Bone marrow (tissue), 2 donors: ENCODE measurements around the gene PIF1.
A peak's percentile ranks its signal among the peaks of the same experiment; 100 is the strongest.
"Not testable (repeated sequence)": the region's sequence is repeated elsewhere in the genome, so short reads cannot be mapped to it uniquely, and the experiment has no call there.

Source experiments
- DNase-seq, 2 donors: peaks; one replicate each; lab custom pipeline; 2025; lab: John Stamatoyannopoulos, UW

PIF1 gene

DNA sequence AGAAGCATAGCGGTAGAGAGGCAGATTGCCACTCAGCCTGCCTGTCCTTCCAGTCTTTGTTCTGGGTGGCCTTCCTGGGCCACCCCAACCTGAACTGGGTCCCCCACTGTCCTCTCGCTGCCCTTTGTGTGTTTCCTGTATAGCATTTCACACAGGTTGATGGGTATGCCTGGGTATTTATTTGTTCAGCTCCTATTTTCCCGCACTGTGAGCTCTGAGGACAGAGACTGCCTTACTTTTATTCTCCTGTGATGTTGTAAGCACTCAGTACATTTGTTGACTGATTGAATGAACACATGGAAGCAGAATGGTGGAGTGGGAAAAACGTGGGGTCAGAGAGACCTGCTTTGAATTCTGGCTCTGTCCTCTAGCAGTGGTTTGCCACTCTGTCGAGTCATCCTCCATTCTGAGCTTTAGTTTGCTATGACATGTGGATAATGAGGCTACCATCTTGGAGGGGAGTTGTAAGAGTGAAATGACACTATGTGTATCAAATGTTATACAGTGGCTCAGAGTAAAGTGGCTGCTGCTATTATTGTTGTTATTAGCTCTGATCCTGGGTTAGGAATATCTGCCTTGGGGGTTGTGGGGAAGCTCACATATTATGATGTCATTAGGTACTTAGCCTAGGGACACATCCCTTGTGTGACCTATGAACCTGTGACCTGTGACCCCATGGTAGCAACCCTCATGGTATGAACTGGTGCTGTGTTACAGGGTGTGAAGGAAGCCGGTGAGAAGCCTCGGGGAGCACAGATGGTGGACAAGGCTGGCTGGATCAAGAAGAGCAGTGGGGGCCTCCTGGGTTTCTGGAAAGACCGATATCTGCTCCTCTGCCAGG is 22.6 kb upstream of the PIF1 start:
- DNase-seq, result no peak

DNA sequence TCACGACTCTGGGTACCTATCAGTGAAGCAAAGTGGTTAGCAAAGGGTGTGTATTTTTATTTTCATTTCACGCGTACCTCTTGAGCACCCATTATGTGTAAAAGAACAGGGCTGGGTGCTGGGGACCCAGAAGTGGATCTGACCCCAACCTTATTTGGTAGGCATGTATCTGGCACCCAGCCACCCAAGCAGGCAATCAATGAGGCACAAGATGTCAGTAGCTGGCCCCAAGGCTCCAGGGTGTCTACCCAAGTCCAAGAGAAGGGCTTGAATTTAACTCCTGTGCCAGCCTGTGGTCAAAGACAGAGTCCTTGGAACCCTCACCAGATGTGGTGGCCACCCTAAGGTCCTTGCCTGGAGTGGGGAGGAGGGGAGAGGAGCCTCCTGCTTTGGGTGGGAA is 22.0 kb upstream of the PIF1 start:
- DNase-seq, result no peak

DNA sequence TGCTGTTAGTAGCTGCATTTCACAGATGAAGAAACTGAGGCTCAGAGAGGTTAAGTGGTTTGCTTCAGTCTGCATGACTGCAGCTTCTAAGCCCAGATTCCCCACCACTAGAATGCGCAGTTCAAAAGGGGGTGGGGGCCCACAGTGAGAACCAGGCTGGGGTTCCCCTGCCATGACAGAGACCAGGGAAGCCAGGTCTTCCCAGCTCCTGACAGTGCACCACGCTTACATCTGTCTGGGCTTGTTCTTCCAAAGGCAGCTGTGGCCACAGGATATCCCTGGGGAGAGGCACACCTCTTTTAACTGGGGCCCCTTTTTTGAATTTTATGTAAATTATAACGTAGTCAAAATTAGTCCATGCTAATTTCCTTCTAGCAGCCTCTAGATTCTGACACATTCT is 21.6 kb upstream of the PIF1 start:
- no peak for DNase-seq

DNA sequence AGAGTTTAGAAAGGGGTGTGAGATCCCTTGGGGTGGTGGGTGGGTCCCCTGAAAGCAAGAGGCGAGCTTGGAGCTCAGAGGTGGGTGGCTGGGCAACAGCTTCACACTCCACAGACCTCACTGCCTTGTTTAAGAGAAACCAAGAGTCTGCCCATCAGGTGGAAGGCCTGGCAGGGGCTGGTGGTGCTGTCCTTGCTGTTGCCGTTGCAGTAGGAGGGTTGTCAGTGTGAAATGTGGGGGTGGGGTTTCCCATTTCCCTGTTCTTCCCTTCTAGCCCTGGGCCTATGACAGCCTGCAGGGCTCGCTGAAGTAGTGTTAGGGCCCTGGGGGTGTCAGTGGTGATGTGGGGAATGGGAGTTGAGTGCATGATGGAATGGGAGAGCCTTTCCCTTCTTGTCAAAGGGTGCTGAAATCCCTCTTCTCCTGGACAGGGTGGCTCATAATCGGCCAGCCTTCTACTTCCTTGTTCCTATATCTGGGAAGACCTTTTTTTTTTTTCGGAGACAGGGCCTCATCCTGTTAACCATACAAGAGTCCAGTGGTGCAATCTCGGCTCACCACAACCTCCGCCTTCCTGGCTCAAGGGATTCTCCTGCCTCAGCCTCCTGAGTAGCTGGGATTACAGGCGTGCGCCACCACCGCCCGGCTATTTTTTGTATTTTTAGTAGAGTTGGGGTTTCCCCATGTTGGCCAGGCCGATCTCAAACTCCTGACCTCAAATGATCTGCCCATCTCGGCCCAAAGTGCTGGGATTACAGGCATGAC is 20.6 kb upstream of the PIF1 start:
- DNase-seq, result no peak

DNA sequence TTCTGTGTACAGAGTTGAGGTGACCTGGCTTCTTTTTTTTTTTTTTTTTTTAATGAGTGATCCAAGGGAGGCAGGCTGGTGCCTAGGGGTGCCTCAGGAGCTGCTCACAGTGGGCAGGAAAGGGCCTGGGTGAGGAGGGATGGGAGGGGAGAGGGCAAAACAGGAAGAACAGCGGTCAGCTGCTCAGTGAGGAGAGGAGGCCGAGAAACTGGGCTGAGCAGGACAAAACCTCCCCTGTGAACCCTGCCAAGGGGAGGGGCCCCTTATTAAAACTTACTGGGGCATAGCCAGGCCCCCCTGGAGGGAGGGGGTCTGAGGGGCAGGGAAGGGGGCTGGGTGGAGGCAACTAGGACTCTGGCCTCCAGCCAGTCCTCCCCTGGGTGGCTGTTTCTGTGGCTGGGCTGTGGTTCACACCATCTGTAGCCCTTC is 19.8 kb upstream of the PIF1 start:
- no peak for DNase-seq

DNA sequence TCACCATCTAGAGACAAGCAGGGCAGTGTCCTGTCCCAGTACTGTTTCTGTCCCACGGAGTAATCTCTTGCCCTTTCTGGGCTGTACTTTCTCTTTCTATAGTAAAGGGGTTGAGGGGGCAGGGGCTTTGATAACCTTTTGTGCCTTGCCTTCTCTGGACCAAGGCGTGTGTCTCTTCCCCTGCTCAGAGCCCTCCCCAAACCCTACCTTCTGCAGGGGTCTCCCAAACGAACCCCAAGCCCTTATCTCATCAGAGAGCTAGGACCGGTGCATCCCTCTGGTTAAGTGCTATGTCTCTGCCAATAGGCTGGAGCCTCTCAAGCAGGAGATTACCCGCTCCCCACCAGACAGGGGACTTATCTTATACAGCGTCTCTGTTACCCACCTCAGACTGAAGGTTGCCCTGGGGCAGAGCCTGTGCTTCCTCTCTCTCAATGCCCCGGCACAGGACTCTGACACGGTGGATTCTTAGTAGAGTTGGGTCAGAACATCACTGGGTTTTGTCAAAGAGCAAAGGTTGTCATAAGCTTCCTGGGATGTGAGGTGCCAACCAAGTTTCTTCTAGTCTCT is 19.2 kb upstream of the PIF1 start:
- no peak for DNase-seq

DNA sequence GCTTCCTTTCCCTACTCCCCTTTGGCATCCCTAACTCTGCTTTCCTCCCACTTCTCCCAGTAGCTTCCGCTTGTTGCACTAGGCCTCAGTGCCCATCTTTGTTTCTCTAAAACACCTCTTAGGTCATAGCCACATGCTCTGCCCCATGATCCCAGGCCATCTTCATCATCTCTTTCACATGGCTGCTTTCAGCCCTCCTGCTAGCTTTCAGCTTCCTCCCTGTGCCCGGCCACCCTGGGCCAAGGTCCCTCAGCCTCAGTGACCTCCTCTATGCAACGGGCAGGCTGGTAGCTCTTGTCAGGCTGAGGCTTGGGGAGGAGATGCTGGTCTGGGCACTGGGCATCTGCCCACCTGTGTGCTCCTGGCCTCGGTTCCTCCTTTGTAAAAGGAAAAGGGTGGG is 18.5 kb upstream of the PIF1 start:
- no peak for DNase-seq

DNA sequence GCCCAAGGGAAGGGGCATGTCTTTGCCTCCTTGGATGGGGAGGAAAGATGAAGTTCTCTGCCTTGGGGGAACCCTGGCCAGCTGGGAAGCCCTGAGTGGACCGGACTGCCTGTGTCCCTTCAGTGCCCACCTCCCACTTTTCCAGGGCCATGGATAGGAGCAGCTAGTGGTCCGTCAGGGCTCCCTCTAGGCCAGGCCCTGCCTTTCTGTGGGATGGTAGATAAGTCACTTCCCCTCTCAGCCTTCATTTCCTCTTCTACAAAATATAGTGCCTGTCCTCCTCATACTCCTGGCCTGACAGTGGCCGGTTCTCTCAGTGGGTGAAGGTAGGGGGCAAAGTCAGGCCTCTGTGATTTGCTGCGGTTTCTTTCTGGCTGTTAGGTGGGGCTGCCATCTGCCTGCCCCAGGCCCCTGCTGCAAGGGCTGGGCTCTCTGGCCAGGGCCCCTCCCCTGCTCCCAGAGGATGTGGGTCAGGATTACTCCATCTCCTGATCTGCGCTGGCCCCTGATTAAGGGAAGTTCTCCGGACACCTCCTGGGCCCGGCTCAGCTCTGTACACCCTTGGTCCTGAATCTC is 17.6 kb upstream of the PIF1 start:
- DNase-seq, result peak; percentile 8 to 48

DNA sequence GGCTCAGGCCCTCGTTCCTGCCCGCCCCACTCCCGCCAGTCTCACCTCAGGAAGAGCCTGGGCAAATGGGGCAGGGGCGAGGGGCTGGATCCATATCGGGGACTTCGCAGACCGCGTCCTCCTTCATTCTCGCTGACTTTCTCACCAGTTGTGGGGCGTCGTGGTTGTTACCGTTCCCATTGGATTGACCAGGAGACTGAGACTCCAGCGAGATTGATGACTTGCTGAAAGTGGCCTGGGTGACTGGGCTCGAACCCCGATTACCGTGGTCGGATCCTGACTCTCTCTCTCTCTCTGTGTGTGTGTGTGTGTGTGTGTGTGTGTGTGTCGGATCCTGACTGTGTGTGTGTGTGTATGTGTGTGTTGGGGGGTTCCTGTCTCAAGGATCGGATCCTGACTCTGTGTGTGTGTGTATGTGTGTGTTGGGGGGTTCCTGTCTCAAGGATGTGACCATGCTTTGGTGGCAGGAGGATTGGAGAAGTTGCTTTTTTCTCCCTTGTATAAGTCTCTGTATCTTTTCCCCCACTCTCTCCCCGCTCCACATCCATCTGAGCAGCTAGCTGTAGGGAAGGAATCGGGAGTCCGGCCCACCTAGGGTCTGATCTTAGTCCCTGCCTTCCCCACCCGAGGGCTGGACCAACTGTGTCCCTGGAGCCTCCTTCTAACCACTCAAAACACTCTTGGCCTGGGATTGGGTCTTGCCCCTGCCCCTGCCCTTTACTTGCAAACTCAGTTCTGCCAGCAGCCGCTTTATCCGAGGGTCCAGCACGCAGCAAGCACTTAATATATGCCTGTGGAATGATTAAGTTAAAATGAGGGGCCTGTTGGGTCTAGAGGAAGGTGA is 16.9 kb upstream of the PIF1 start:
- no peak for DNase-seq

DNA sequence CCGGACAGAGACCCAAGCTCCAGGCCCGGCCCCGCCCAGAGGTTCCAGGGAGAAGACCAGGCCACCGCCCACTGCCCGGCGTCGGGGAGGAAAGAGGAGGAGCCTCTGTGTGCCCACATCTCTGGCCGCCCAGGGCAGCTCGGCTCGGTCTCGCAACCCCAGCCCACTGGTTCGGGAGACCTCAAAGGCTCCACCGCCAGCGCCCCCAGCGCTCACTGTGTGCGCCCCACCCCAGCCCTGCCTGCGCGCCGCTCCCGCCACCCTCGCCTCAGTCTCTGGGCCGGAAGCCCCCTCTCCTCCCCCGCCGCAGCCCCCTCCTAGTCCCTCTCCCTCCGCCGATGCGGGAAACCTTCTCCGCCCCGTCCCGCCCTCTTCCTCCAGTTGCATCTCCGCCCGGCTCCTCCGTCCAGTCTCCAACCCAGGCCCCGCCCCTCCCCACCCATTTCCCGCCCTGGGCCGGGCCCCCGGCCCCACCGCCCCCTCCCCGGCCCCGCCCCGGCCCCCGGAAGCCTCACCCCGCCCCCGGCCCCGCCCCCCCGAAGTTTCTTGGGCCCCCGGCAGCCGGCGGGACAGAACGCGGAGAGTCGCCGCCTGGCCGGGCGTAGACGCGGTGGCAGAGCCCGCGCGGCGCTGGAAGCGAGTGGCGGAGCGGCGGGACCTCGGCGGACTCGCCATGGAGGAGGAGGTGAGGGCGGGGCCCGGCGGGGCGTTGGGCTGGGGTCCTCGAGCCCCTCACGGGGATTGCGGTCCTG is 16.1 kb upstream of the PIF1 start, which contains the start of gene PLEKHO2:
Gene PLEKHO2 (plus strand): TSS at position 572 of the 752 bp plus-strand sequence. CDS start 102 bp downstream, at position 674.
- DNase-seq, result peak; percentile 93 to 97

DNA sequence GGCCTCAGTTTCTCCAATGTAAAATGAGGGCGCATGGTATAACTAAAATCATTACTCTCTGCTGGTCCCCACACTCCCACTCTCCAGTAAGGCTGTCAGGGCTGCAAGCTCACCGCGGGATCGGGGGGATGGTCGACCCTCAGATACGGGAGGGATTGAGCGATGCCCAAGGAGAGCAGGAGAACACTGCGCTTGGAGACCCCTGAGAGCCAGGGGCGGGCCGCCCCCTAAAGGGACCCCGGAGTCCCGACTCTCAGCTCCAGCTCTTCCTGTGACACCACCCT is 15.6 kb upstream of the PIF1 start:
- no peak for DNase-seq

DNA sequence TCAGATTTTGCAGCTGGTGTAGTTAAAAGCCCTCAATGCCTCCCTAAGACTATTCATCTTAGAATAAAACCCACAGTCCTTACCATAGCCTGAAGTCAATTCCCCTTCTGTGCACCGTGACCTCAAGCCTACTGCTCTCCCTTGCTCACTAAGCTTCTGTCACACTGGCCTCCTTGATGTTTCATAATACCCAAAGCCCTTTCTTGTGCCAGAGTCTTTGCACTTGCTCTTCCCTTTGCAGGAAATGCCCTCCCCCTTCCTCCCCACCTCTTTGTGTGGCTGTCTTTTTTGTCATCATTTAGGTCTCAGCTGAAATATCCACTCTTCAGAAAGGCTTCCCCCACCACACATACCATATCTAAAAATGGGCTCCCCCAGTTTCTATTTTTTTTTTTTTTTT is 12.1 kb upstream of the PIF1 start:
- DNase-seq, result peak in 1 of 2 donors; percentile 86

DNA sequence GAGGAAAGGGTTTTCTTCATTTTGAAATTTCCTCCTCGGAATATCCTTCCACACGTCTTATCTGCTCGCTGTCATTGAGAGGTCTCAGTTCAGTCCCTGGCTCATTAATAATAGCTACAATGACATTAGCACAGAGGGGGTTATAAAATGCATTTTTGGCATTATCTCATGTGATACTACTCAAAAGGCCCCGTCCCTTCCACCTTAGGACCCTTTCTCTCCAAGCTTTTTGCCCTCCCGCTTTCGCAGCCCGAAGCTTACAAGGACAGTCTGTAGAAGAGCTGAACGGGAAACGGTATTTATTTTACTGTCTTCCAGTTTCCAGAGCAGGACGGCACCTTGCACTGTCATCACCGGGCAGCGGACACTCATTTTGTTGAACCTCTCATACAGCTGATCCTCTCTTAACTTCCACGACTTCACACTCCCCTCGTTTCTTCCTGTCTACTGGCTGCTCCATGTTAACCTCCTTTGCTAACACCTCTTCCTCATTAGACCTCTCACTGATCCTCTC is 10.6 kb upstream of the PIF1 start:
- no peak for DNase-seq

DNA sequence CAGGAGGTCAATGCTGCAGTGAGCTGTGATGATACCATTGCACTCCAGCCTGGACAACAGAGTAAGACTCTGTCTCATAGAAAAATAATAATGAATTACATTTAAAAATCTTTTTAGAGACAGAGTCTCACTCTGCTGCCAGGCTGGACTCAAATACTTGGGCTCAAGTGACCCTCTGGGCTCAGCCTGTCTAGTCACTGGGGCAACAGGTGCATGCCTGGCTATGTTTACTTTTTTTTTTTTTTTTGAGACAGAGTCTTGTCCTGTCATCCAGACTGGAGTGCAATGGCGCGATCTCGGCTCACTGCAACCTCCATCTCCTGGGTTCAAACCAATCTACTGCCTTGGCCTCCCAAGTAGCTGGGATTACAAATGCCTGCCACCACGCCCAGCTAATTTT is 8.2 kb upstream of the PIF1 start:
- DNase-seq, result no peak

DNA sequence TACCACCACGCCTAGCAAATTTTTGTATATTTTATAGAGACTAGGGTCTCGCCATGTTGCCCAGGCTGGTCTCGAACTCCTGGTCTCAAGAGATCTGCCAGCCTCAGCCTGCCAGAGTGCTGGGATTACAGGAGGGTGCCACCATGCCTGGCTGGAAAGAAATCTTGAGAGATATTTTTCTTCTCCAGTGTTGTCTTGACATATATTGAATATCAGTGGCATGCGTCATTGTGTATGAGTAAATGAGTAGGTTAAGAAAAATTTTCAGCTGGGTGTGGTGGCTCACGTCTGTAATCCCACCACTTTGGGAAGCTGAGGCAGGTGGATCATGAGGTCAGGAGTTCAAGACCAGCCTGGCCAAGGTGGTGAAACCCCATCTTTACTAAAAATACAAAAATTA is 3.5 kb upstream of the PIF1 start:
- DNase-seq, result no peak

DNA sequence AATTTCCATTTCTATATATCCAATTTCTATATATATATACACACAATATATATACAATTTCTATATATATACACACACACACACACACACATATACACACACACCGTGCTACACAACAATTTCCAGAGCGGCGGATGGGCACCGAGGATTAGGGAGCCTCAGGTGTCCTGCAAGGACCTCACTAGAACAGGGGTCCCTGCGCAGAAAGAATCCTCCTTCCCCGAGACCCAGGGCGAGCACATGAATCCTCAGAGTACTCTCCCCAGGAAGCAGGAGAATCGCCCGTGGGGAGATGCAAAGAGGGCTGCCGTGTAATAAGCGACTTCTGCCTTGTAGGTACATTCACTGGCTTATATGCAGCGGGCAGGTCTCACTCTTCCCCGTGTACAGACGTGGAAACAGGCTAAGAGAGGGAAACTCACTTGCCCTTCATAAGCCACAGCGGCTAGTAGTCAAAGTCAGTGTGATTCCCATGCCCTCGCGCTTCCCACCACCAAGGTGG is 467 bp downstream of the PIF1 start:
- DNase-seq, result no peak

DNA sequence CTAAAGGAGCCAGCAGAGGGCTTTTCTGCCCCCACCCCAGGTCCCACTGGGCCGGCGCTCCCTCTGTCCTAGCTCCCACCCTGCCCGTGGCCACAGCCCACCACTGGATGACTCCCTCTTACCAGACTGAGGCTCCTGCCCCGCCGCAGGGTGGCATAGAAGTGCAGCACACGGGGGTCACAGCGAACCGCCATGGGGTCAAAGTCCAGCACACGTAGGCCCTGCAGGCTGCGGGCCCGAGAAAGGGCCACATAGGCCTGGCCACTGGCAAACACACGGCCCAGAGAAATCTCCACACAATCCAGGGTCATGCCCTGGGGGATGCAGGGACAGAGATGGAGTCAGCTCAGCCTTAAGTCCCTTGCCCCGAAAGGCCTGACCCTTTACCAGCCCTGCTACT is 9.0 kb downstream of the PIF1 start:
- DNase-seq, result no peak

DNA sequence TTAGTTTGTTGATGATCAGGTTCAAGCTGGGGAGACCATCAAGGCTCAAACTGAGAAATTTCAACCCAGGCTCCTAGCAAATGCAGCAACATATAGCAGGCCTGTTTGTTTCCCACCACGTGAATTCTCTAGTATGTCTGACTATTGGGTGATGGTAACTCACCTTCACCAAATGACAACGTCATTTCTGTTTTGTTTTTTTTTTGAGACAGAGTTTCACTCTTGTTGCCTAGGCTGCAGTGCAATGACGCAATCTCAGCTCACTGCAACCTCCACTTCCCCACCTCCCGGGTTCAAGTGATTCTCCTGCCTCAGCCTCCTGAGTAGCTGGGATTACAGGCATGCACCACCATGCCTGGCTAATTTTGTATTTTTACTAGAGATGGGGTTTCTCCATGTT is 10.5 kb downstream of the PIF1 start:
- DNase-seq, result not testable (repeated sequence)

DNA sequence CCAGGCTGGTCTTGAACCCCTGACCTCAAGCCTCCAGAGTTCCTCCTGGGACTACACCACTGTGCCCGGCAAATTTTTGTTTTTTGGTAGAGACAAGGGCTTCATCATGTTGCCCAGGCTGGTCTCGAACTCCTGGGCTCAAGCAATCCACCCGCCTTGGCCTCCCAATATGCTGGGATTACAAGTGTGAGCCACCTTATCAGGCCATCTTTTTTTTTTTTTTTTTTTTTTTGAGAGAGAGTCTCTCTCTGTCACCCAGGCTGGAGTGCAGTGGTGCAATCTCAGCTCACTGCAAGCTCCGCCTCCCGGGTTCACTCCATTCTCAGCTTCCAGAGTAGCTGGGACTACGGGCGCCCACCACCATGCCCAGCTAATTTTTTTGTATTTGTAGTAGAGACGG is 11.2 kb downstream of the PIF1 start:
- DNase-seq, result not testable (repeated sequence)

DNA sequence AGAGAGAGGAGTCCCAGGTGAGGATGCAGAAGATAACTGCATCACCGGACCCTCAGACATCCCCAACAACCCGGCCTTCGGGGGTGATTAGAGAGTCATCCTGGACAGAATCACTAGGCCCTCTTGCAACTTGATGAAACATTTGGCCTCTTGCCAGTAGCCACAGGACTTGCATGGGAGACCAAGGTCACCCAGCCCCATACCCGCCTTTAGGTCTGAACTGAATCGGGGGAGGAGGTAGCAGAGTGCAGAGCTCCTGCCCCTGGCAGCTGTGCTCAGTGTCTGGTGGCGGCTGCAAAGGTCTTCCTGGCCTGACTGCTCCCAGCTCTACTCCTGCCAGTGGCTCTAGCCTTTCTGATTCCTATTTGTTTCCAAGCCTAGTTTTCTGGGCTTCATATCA is 12.4 kb downstream of the PIF1 start:
- no peak for DNase-seq
